HCT116 (cell line): Measurements from ENCODE around the gene PROX1. TPM values are rescaled to one million over a fixed set of nuclear protein-coding genes. Genes with fewer than 3 reads are reported as not detected.

Experiments used
- ATAC-seq: fragments of 200-7000 bp; cut with Tn5 transposase; 2 replicates; pipeline ENCODE4 v1.9.1; 2020; ENCODE audit warnings: mild to moderate bottlenecking, moderate library complexity
- BruUV-seq: library from RNA; stranded (reverse); fragments of 400-500 nt; replicated peaks from 2 replicates; lab custom pipeline; 2021; lab: Mats Ljungman, UMichigan
- CTCF ChIA-PET: fragments of 300-600 bp; sonication (Branson Sonifier 250); formaldehyde crosslinking; loops from one replicate; lab custom pipeline; 2021; ENCODE audit warnings: antibody characterized with exemption; lab: Charles Lee
- POLR2A ChIA-PET: fragments of 300-600, 350-600 bp; sonication (Branson Sonifier 250); formaldehyde crosslinking; loops from one replicate; lab custom pipeline; 2021; ENCODE audit warnings: antibody characterized with exemption; lab: Charles Lee
- RAD21 ChIA-PET, 2 experiments: fragments of 300-600 bp; sonication (Branson Sonifier 250); formaldehyde crosslinking; loops; one replicate each; lab custom pipeline; 2023; ENCODE audit warnings: low total read pairs in 2 of 2; ENCODE audit not compliant: uncharacterized antibody in 2 of 2, unreplicated experiment in 2 of 2, low non-redundant PET in 1 of 2; lab: Charles Lee
- DNase-seq: peaks from one replicate; pipeline ENCODE4 v3.0.0-alpha.2; 2010; ENCODE audit warnings: low read depth, low spot score
- H2AFZ ChIP-seq: fragments of 200-600 bp; shearing (Covaris generic), sonication (generic); 2 replicates; pipeline ENCODE4 v1.6.1; 2017; ENCODE audit warnings: low read depth, mixed run types, mixed read lengths, antibody characterized with exemption, low read length; ENCODE audit not compliant: poor library complexity, severe bottlenecking
- H3K27ac ChIP-seq: 2 replicates; pipeline ENCODE4 v1.5.1; 2012; ENCODE audit warnings: low read depth, low read length
- H3K27me3 ChIP-seq: fragments of 200-600 bp; sonication (generic); 2 replicates; pipeline ENCODE4 v1.6.1; 2016; ENCODE audit warnings: mixed run types, low read length, mixed read lengths; ENCODE audit not compliant: insufficient read depth
- H3K36me3 ChIP-seq, 2 experiments: fragments of 200-500 bp in 1 of 2; fragments of 200-600 bp in 1 of 2; sonication (Bioruptor generic) in 1 of 2; sonication (generic) in 1 of 2; 2 replicates each; pipeline versions ENCODE4 v1.5.1 to v1.6.1; 2014 to 2016; ENCODE audit warnings: low read length in 2 of 2, inconsistent platforms in 1 of 2, mixed read lengths in 1 of 2, mixed run types in 1 of 2; ENCODE audit not compliant: insufficient read depth in 2 of 2, control insufficient read depth in 1 of 2
- H3K4me1 ChIP-seq, 2 experiments: fragments of 200-600 bp in 1 of 2; sonication (generic) in 1 of 2; 2 replicates each; pipeline versions ENCODE4 v1.5.1 to v1.6.1; 2012 to 2017; ENCODE audit warnings: low read length in 2 of 2, inconsistent platforms in 1 of 2, mild to moderate bottlenecking in 1 of 2, mixed read lengths in 1 of 2, mixed run types in 1 of 2, moderate library complexity in 1 of 2; ENCODE audit not compliant: insufficient read depth in 2 of 2, control insufficient read depth in 1 of 2
- H3K4me2 ChIP-seq: fragments of 200-600 bp; sonication (generic); 2 replicates; pipeline ENCODE4 v1.6.1; 2017; ENCODE audit warnings: mixed run types, low read length, mixed read lengths
- H3K4me3 ChIP-seq, 2 experiments: fragments of 200-600 bp in 1 of 2; sonication (generic) in 1 of 2; replicated peaks in 1 of 2; 2 replicates each; pipeline ENCODE4 v1.5.1; 2011 to 2016; ENCODE audit warnings: low read length in 2 of 2, control low read depth in 1 of 2, low read depth in 1 of 2, mild to moderate bottlenecking in 1 of 2, mixed read lengths in 1 of 2, mixed run types in 1 of 2
- H3K79me2 ChIP-seq: fragments of 200-600 bp; sonication (generic); 2 replicates; pipeline ENCODE4 v1.6.1; 2017; ENCODE audit warnings: mild to moderate bottlenecking, mixed run types, low read length, moderate library complexity, mixed read lengths; ENCODE audit not compliant: insufficient read depth
- H3K9ac ChIP-seq: fragments of 200-600 bp; sonication (generic); 2 replicates; pipeline ENCODE4 v1.6.1; 2016; ENCODE audit warnings: low read length, mixed read lengths
- H3K9me2 ChIP-seq: fragments of 200-600 bp; sonication (generic), shearing (Covaris generic); 2 replicates; pipeline ENCODE4 v1.6.1; 2017; ENCODE audit warnings: mixed run types, mild to moderate bottlenecking, moderate library complexity; ENCODE audit not compliant: insufficient read depth
- H3K9me3 ChIP-seq, 2 experiments: fragments of 200-500 bp in 1 of 2; fragments of 200-600 bp in 1 of 2; sonication (Bioruptor generic) in 1 of 2; sonication (generic) in 1 of 2; 2 replicates each; pipeline ENCODE4 v1.6.1; 2014 to 2017; ENCODE audit warnings: low read length in 2 of 2, mixed read lengths in 2 of 2, inconsistent platforms in 1 of 2, low read depth in 1 of 2, mild to moderate bottlenecking in 1 of 2, mixed run types in 1 of 2, moderate library complexity in 1 of 2; ENCODE audit not compliant: control insufficient read depth in 1 of 2, insufficient read depth in 1 of 2
- H4K20me1 ChIP-seq: fragments of 200-600 bp; sonication (generic), shearing (Covaris generic); 2 replicates; pipeline ENCODE4 v1.6.1; 2017; ENCODE audit warnings: mixed run types, mild to moderate bottlenecking, moderate library complexity; ENCODE audit not compliant: insufficient read depth
- CBX3 ChIP-seq: IDR thresholded peaks from 2 replicates; pipeline ENCODE4 v1.6.1; 2012; ENCODE audit warnings: low read depth
- CTCF ChIP-seq, 3 experiments: fragments of 200-600 bp in 1 of 3; sonication (generic) in 1 of 3; IDR thresholded peaks in 2 of 3; conservative IDR thresholded peaks in 1 of 3; 2 replicates each; pipeline ENCODE4 v1.5.1; 2012 to 2017; ENCODE audit warnings: low read depth in 2 of 3, low read length in 2 of 3, antibody characterized with exemption in 1 of 3, borderline replicate concordance in 1 of 3, control low read depth in 1 of 3, mild to moderate bottlenecking in 1 of 3, mixed read lengths in 1 of 3, mixed run types in 1 of 3, moderate library complexity in 1 of 3; ENCODE audit not compliant: insufficient read depth in 1 of 3
- FOSL1 ChIP-seq: IDR thresholded peaks from 2 replicates; pipeline ENCODE4 v1.6.1; 2012; ENCODE audit warnings: low read depth
- REST ChIP-seq: IDR thresholded peaks from 2 replicates; pipeline ENCODE4 v1.6.1; 2012; ENCODE audit warnings: low read depth
- SIN3A ChIP-seq: IDR thresholded peaks from 2 replicates; pipeline ENCODE4 v1.6.1; 2012; ENCODE audit warnings: low read depth
- SP1 ChIP-seq: IDR thresholded peaks from 2 replicates; pipeline ENCODE4 v1.6.1; 2012; ENCODE audit warnings: low read depth
- ZBTB33 ChIP-seq: IDR thresholded peaks from 2 replicates; pipeline ENCODE4 v1.6.1; 2011; ENCODE audit warnings: mild to moderate bottlenecking, low read length, moderate library complexity; ENCODE audit not compliant: insufficient replicate concordance; ENCODE audit errors: extremely low read depth
- ZFX ChIP-seq: fragments of 450-650 bp; IDR thresholded peaks from 2 replicates; pipeline ENCODE4 v1.6.1; 2017
- ZNF274 ChIP-seq: fragments of 200-500 bp; sonication (Bioruptor generic); IDR thresholded peaks from 2 replicates; pipeline ENCODE4 v1.6.1; 2014; ENCODE audit warnings: mild to moderate bottlenecking, low read depth, low read length, inconsistent platforms
- intact Hi-C: fragments of 100-400 bp; cut with micrococcal nuclease; formaldehyde crosslinking; loops from 2 replicates; pipeline ENCODE4 v1.10.0; 2022
- total RNA-seq: library from RNA; stranded (reverse); gene quantifications from one replicate; pipeline ENCODE4 v1.2.1, GENCODE V29; 2021; ENCODE audit not compliant: unreplicated experiment

PROX1 gene
- total RNA-seq, 1 experiment from 2014 or later = 0.22 TPM

- Histone ChIP-seq H3K9me2 (no peaks in the 10 kb centered on the region), H3K9me3 (no peaks in the 10 kb centered on the region), H3K36me3 (no peaks in the 10 kb centered on the region), H3K27ac (no peak overlapping the region), H3K4me1 (no peaks in the 10 kb centered on the region), H3K4me2 (no peak overlapping the region), H2AFZ (no peak overlapping the region), H3K4me3 (no peak overlapping the region), H4K20me1 (no peaks in the 10 kb centered on the region), H3K27me3 (0 out of 2 replicates have a peak, but pooled peaks cover 4% of the 10 kb centered on the region), H3K79me2 (no peaks in the 10 kb centered on the region), H3K9ac (no peak overlapping the region)
- ChIA-PET CTCF (interaction anchor here (1.7 kb wide), 1 partner anchor 117 kb away, joined by 4 read pairs; no protein-coding TSS in a partner anchor), RAD21 (no interaction called here)
- no TSS peak for BruUV-seq
- intact Hi-C loops = no loop called here
- DNase-seq = no peak
- TF ChIP-seq ZFX = no peak
- no peak for TF ChIP-seq REST
- TF ChIP-seq ZNF274 = no peak
- TF ChIP-seq CBX3 = no peak
- no peak for TF ChIP-seq SIN3A
- TF ChIP-seq FOSL1 = no peak
- TF ChIP-seq CTCF (IDR thresholded peaks at IDR 0.05 in 2 of 3, conservative IDR thresholded peaks at IDR 0.05 in 1 of 3; ENCODE audit: borderline replicate concordance in 1 of 3, insufficient read depth in 1 of 3, low read depth in 2 of 3, low read length in 2 of 3) = no peak
- TF ChIP-seq SP1 = no peak
- TF ChIP-seq ZBTB33 = no peak
- TF ChIP-seq, all 23 proteins: peak for 0
- POLR2A ChIA-PET = no interaction called here
- no peak for ATAC-seq
Measured at GRCh38 chr1:214005708-214006107, 17.9 kb downstream of the PROX1 start.
